Ectodermal cell (in vitro differentiated cells): Measurements from ENCODE around the gene BCKDHB.

Experiments
- H3K27ac ChIP-seq: 2 replicates; pipeline ENCODE4 v1.7.0; 2013; ENCODE audit warnings: mild to moderate bottlenecking, low read depth, low read length; ENCODE audit not compliant: insufficient read depth, poor library complexity, severe bottlenecking
- H3K27me3 ChIP-seq: 2 replicates; pipeline ENCODE4 v1.7.0; 2013; ENCODE audit warnings: mild to moderate bottlenecking, low read length; ENCODE audit not compliant: insufficient read depth, control insufficient read depth, poor library complexity, severe bottlenecking
- H3K36me3 ChIP-seq: one replicate; pipeline ENCODE4 v1.7.0; 2013; ENCODE audit warnings: low read length; ENCODE audit not compliant: control insufficient read depth, insufficient read depth
- H3K4me1 ChIP-seq: one replicate; pipeline ENCODE4 v1.7.0; 2013; ENCODE audit warnings: low read length; ENCODE audit not compliant: control insufficient read depth, insufficient read depth
- H3K4me3 ChIP-seq: 2 replicates; pipeline ENCODE4 v1.7.0; 2013; ENCODE audit warnings: low read depth, low read length, control low read depth; ENCODE audit not compliant: insufficient read depth
- H3K9me3 ChIP-seq: 2 replicates; pipeline ENCODE4 v1.7.0; 2013; ENCODE audit warnings: mild to moderate bottlenecking, low read length, moderate library complexity; ENCODE audit not compliant: control insufficient read depth
- WGBS, 2 experiments: methylation state at CpG; one replicate each; pipeline ENCODE4 v1.1.7; 2013; ENCODE audit warnings: missing lambda C conversion rate in 2 of 2; 5-methylcytosine and 5-hydroxymethylcytosine counted together

Gene BCKDHB

DNA sequence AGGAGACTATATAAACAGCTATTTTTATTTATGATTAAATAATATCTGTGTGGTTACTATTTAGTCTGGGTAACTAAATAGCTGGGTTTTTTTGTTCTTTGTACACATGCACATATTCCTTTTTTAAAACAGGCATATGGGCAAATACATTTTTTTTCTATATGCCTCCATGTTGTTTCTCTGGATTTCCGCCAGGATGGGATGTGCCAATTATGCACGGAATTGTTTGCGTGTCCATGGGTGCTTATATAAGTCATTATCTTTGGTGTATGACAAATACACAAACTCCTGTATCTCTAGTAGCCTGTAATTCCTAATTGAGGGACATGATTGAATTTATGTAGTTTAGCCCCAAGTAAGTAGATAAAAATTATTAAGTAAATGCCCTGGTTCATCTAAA, 226.9 kb downstream of the BCKDHB start:
- no peaks in the 10 kb centered on the region for H3K9me3 ChIP-seq
- no peaks in the 10 kb centered on the region for H3K36me3 ChIP-seq
- no peaks in the 10 kb centered on the region for H3K27me3 ChIP-seq
- no peak overlapping the region for H3K27ac ChIP-seq
- H3K4me3 ChIP-seq, result no peak overlapping the region
- H3K4me1 ChIP-seq, result peaks cover 37% of the 10 kb centered on the region
- 61 to 64% methylated on average over 3 of the region's 3 CpGs for WGBS, 2 experiments

GRCh38 chr6:80335121-80335531, 228.7 kb downstream of the BCKDHB start:
- WGBS, 2 experiments, result 45 to 55% methylated on average over 5 to 6 of the region's 6 CpGs
- Histone ChIP-seq H3K9me3 (no peaks in the 10 kb centered on the region), H3K4me3 (no peak overlapping the region), H3K36me3 (no peaks in the 10 kb centered on the region), H3K4me1 (peaks cover 21% of the 10 kb centered on the region), H3K27me3 (no peaks in the 10 kb centered on the region), H3K27ac (no peak overlapping the region)

DNA sequence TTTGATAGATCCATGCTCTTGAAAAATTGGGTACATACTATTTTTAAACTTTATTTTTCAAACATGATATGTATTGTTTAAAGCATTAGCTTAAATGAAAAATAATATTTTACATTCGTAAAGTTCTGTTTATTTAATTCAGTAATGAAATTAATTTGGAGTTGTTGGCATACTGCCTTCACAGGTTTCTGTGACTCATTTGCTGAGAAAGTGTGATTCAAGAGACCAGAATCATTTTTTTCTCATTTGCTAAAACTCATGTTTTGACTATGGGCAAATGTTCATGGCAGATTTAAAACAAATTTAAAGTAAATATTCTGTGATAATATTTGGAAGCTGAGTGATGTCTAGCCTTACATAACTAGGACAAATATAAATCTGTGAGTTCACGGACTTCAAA, 230.4 kb downstream of the BCKDHB start:
- Histone ChIP-seq H3K36me3 (no peaks in the 10 kb centered on the region), H3K4me1 (peaks cover 8% of the 10 kb centered on the region), H3K9me3 (no peaks in the 10 kb centered on the region), H3K27ac (no peak overlapping the region), H3K4me3 (no peak overlapping the region), H3K27me3 (no peaks in the 10 kb centered on the region)
- 91% methylated on average over 1 of the region's 2 CpGs; no CpG with 5 or more reads in 1 of the 2 experiments for WGBS, 2 experiments

- no peaks in the 10 kb centered on the region for H3K36me3 ChIP-seq
- H3K27ac ChIP-seq, result no peak overlapping the region
- no peaks in the 10 kb centered on the region for H3K9me3 ChIP-seq
- H3K4me1 ChIP-seq, result peaks cover 1% of the 10 kb centered on the region
- H3K27me3 ChIP-seq, result no peaks in the 10 kb centered on the region
- no peak overlapping the region for H3K4me3 ChIP-seq
- WGBS, 2 experiments, result 21 to 24% methylated on average over 11 to 12 of the region's 12 CpGs
Measured at GRCh38 chr6:80338201-80338836, 231.8 kb downstream of the BCKDHB start.

DNA sequence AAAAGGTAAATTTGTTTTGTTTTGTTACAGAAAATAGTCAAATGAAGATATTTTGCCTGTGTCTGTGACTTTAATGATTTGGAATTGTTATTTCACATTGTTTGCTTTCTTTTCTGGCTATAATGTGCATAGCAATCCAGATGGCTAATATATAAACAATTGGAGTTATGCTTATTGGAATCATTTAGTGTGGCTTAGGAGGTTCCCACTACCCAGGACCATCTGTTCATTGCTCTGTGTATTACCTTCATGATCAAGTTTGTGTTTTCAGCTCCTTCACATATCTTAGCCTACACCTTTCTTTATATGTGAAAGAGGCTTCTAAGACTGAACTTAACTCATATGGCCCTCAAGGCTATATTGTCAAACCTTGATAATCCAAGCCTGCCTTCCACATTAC, 232.9 kb downstream of the BCKDHB start:
- Histone ChIP-seq H3K4me1 (no peaks in the 10 kb centered on the region), H3K4me3 (no peak overlapping the region), H3K36me3 (no peaks in the 10 kb centered on the region), H3K27ac (no peak overlapping the region), H3K27me3 (no peaks in the 10 kb centered on the region), H3K9me3 (no peaks in the 10 kb centered on the region)

- no peaks in the 10 kb centered on the region for H3K27me3 ChIP-seq
- H3K4me3 ChIP-seq, result no peak overlapping the region
- no peaks in the 10 kb centered on the region for H3K36me3 ChIP-seq
- no peaks in the 10 kb centered on the region for H3K9me3 ChIP-seq
- 91 to 93% methylated on average over 4 of the region's 4 CpGs for WGBS, 2 experiments
- H3K27ac ChIP-seq, result no peak overlapping the region
- H3K4me1 ChIP-seq, result no peaks in the 10 kb centered on the region
Measured at GRCh38 chr6:80340280-80340679, 233.8 kb downstream of the BCKDHB start.

DNA sequence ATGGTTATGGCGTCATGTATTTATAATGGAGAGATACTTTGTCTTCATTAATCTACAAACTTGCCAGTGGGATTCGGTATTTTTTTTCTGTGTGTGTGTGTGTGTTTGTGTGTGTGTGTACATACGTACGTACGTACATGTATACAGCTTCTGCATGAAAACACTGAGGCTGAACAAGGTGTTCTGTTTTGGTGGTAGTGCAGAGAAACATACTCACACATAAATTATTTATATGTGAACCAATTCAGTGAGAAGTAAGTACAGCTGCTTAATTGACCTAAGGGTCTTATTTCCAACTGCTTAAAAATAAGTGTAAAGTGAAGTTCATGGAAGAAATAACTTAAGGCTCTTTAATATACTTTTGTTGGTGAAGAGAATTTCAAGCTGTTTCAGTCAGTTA, 234.2 kb downstream of the BCKDHB start:
- Histone ChIP-seq H3K4me1 (no peaks in the 10 kb centered on the region), H3K9me3 (no peaks in the 10 kb centered on the region), H3K36me3 (no peaks in the 10 kb centered on the region), H3K4me3 (no peak overlapping the region), H3K27ac (no peak overlapping the region), H3K27me3 (no peaks in the 10 kb centered on the region)
- WGBS, 2 experiments, result 44 to 81% methylated on average over 2 to 5 of the region's 5 CpGs

DNA sequence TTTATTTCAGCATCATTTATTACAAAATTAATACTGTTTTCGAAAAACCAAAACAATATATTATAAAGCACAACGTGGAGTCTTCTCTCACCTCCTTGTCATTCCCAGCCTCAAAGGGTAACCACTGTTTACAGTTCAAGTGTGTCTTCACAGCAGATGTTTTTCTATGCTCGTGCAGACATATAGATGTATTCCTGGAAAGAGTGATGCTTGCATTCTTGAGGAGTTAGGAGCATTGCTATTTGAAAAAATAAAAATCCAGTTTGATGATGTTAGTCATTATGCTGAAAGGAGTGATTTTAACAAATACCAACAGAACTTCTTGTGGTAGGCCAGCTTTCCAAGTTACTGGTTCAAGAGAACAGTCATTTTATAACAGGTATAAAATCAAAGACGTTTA, 234.9 kb downstream of the BCKDHB start:
- Histone ChIP-seq H3K27ac (no peak overlapping the region), H3K9me3 (no peaks in the 10 kb centered on the region), H3K4me3 (no peak overlapping the region), H3K36me3 (no peaks in the 10 kb centered on the region), H3K4me1 (no peaks in the 10 kb centered on the region), H3K27me3 (no peaks in the 10 kb centered on the region)
- 62 to 70% methylated on average over 3 to 4 of the region's 4 CpGs for WGBS, 2 experiments

DNA sequence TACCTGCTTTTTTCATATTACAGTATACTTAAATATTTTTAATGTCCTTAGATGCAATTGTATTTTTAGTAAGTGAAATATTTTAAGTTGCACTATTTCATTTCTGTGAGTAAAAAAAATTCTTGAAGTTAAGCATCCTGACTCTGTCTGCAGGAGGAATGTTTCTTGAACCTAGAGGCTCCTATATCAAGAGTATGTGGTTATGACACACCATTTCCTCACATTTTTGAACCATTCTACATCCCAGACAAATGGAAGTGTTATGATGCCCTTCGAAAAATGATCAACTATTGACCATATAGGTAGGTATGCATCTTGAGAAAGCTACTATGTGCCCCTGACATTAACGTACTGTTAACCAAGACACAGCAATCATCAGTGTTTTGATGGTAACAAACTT, 237.0 kb downstream of the BCKDHB start:
- H3K4me1 ChIP-seq, result no peaks in the 10 kb centered on the region
- no peaks in the 10 kb centered on the region for H3K36me3 ChIP-seq
- H3K27ac ChIP-seq, result no peak overlapping the region
- no peaks in the 10 kb centered on the region for H3K27me3 ChIP-seq
- no peak overlapping the region for H3K4me3 ChIP-seq
- no peaks in the 10 kb centered on the region for H3K9me3 ChIP-seq
- 91% methylated on average over 2 of the region's 2 CpGs; no CpG with 5 or more reads in 1 of the 2 experiments for WGBS, 2 experiments

DNA sequence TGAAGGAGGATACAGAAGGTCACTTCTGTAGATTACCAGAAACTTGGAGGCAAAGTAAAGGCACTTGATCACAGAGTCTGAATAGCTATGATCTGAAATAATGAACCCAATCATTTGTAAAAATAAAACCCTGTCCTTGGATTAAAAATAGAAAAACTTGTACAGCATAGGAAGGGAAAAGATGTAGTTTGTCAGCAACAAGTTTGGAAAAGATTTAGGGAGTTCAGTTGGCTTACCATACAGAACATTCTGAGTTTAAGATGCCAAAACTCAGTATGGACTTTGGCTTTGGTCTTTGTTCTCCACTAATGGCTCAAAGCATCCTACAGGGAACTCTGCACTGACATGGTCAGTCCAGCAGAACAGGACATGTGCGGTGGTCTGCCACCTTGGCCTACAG, 240.6 kb downstream of the BCKDHB start:
- Histone ChIP-seq H3K9me3 (no peaks in the 10 kb centered on the region), H3K36me3 (no peaks in the 10 kb centered on the region), H3K4me1 (no peaks in the 10 kb centered on the region), H3K27me3 (no peaks in the 10 kb centered on the region), H3K27ac (no peak overlapping the region), H3K4me3 (no peak overlapping the region)
- WGBS, 2 experiments, result 100% methylated on average over 1 of the region's 1 CpG

GRCh38 chr6:80348263-80348662, 241.8 kb downstream of the BCKDHB start:
- 92 to 94% methylated on average over 2 of the region's 2 CpGs for WGBS, 2 experiments
- Histone ChIP-seq H3K27ac (no peak overlapping the region), H3K27me3 (no peaks in the 10 kb centered on the region), H3K36me3 (no peaks in the 10 kb centered on the region), H3K9me3 (no peaks in the 10 kb centered on the region), H3K4me1 (no peaks in the 10 kb centered on the region), H3K4me3 (no peak overlapping the region)
